Sigmoid colon (tissue), 4 donors: ENCODE results near the gene VPS29.

Experiments
- POLR2AphosphoS5 ChIP-seq, 4 donors: sonication (generic); formaldehyde crosslinking; IDR thresholded peaks; one replicate each; pipeline ENCODE4 v1.6.1; 2017; ENCODE audit warnings: antibody characterized with exemption in 4 of 4
- TF ChIP-seq, protein P1 (sequence below), 4 experiments: fragments of 450-650 bp in 3 of 4; fragments of 200-600 bp in 1 of 4; IDR thresholded peaks; one replicate each; pipeline ENCODE4 v1.5.1; 2016 to 2019; ENCODE audit warnings: antibody characterized with exemption in 4 of 4, mild to moderate bottlenecking in 3 of 4, moderate library complexity in 2 of 4

DNA sequence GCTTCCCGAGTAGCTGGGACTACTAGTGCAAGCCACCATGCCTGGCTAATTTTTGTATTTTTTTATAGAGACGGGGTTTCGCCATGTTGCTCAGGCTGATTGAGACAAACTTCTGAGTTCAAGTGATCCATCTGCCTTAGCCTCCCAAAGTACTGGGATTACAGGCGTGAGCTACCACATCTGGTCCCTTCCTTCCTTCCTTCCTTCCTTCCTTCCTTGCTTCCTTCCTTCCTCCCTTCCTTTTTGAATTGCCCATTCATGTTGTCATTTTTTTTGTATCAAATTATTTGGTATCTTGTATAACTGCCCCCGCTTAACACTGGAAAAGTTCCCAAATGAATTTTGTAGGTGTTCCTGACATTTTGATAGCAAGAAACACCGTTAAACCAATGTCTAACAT is 11.9 kb upstream of the VPS29 start:
- TF ChIP-seq, protein P1, sequence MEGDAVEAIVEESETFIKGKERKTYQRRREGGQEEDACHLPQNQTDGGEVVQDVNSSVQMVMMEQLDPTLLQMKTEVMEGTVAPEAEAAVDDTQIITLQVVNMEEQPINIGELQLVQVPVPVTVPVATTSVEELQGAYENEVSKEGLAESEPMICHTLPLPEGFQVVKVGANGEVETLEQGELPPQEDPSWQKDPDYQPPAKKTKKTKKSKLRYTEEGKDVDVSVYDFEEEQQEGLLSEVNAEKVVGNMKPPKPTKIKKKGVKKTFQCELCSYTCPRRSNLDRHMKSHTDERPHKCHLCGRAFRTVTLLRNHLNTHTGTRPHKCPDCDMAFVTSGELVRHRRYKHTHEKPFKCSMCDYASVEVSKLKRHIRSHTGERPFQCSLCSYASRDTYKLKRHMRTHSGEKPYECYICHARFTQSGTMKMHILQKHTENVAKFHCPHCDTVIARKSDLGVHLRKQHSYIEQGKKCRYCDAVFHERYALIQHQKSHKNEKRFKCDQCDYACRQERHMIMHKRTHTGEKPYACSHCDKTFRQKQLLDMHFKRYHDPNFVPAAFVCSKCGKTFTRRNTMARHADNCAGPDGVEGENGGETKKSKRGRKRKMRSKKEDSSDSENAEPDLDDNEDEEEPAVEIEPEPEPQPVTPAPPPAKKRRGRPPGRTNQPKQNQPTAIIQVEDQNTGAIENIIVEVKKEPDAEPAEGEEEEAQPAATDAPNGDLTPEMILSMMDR (IDR thresholded peaks at IDR 0.05) = no peak
- no peak for TF ChIP-seq POLR2AphosphoS5 (IDR thresholded peaks at IDR 0.05)
